HG02798 (cell line): ENCODE measurements around the gene SYPL1.
A peak's percentile ranks its signal among the peaks of the same experiment; 100 is the strongest.

Experiments used
- ATAC-seq: cut with Tn5 transposase; IDR thresholded peaks from one replicate; pipeline ENCODE4 v1.9.1; 2021; ENCODE audit warnings: mild to moderate bottlenecking; ENCODE audit not compliant: unreplicated experiment, poor library complexity

Gene SYPL1

GRCh38 chr7:106056513-106057203, 55.5 kb downstream of the SYPL1 start:
- peak; percentile 61 for ATAC-seq

GRCh38 chr7:106054971-106055532, 57.1 kb downstream of the SYPL1 start:
- ATAC-seq: no peak

- ATAC-seq: no peak
Measured at GRCh38 chr7:106054156-106054910, 57.8 kb downstream of the SYPL1 start.

- no peak for ATAC-seq
Measured at GRCh38 chr7:106053109-106053508, 59.0 kb downstream of the SYPL1 start.

- ATAC-seq: no peak
Measured at GRCh38 chr7:106052681-106053080, 59.4 kb downstream of the SYPL1 start.

- no peak for ATAC-seq
Measured at GRCh38 chr7:106050746-106051117, 61.4 kb downstream of the SYPL1 start.

- ATAC-seq: no peak
Measured at GRCh38 chr7:106050002-106050745, 61.9 kb downstream of the SYPL1 start.

GRCh38 chr7:106049139-106049752, 62.9 kb downstream of the SYPL1 start:
- ATAC-seq: no peak

GRCh38 chr7:106048706-106049020, 63.4 kb downstream of the SYPL1 start:
- ATAC-seq: no peak

- no peak for ATAC-seq
Measured at GRCh38 chr7:106047818-106048705, 64.0 kb downstream of the SYPL1 start.

GRCh38 chr7:106047184-106047583, 64.9 kb downstream of the SYPL1 start:
- ATAC-seq: no peak

- no peak for ATAC-seq
Measured at GRCh38 chr7:106045586-106045985, 66.5 kb downstream of the SYPL1 start.

GRCh38 chr7:106045139-106045538, 67.0 kb downstream of the SYPL1 start:
- ATAC-seq: no peak

GRCh38 chr7:106042196-106042611, 69.9 kb downstream of the SYPL1 start:
- ATAC-seq: no peak

GRCh38 chr7:106041140-106041717, 70.9 kb downstream of the SYPL1 start:
- no peak for ATAC-seq
